Stimulated activated CD4-positive, alpha-beta T cell treated with anti-CD3 and anti-CD28 coated beads, Interleukin-2, amount 100 ng/mL, for 24 hours (primary cell): ENCODE data around the gene ZNF490.
"Not testable (repeated sequence)": the region's sequence is repeated elsewhere in the genome, so short reads cannot be mapped to it uniquely, and the experiment has no call there.

Experiments used
- DNase-seq, 2 donors: peaks; one replicate each; pipeline ENCODE4 v3.0.0-alpha.2; 2020

The ZNF490 gene

GRCh38 chr19:12610540-12611360 lies at the start of gene ZNF490, which contains the start of gene ZNF791:
ZNF490 (minus strand) TSS chr19:12610813; CDS start chr19:12610680, 133 bp downstream.
ZNF791 (plus strand) TSS chr19:12610920; CDS start chr19:12611080, 160 bp downstream.
- peak; percentile 97 to 98 for DNase-seq

- DNase-seq = no peak
Measured at GRCh38 chr19:12657966-12658365, 47.4 kb upstream of the ZNF490 start.

- DNase-seq = peak in 1 of 2 donors; percentile 54
Measured at GRCh38 chr19:12656899-12657571, 46.4 kb upstream of the ZNF490 start.

- no peak for DNase-seq
Measured at GRCh38 chr19:12655546-12655945, 44.9 kb upstream of the ZNF490 start.

- no peak for DNase-seq
Measured at GRCh38 chr19:12652219-12652618, 41.6 kb upstream of the ZNF490 start.

GRCh38 chr19:12649941-12650340 lies 39.3 kb upstream of the ZNF490 start:
- DNase-seq = no peak

- DNase-seq = no peak
Measured at GRCh38 chr19:12648088-12648487, 37.5 kb upstream of the ZNF490 start.

- peak in 1 of 2 donors; percentile 55 for DNase-seq
Measured at GRCh38 chr19:12647490-12648071, 37.0 kb upstream of the ZNF490 start.

GRCh38 chr19:12647047-12647446 lies 36.4 kb upstream of the ZNF490 start:
- DNase-seq = no peak

- no peak for DNase-seq
Measured at GRCh38 chr19:12646551-12646950, 35.9 kb upstream of the ZNF490 start.

- not testable (repeated sequence) for DNase-seq
Measured at GRCh38 chr19:12643716-12644115, 33.1 kb upstream of the ZNF490 start.

GRCh38 chr19:12642506-12642905 lies 31.9 kb upstream of the ZNF490 start:
- no peak for DNase-seq

GRCh38 chr19:12641456-12641855 lies 30.8 kb upstream of the ZNF490 start:
- no peak for DNase-seq

- peak; percentile 90 to 91 for DNase-seq
Measured at GRCh38 chr19:12639901-12640613, 29.4 kb upstream of the ZNF490 start.

- DNase-seq = no peak
Measured at GRCh38 chr19:12638611-12639182, 28.1 kb upstream of the ZNF490 start.

GRCh38 chr19:12636631-12637030 lies 26.0 kb upstream of the ZNF490 start:
- DNase-seq = no peak

GRCh38 chr19:12629215-12629614 lies 18.6 kb upstream of the ZNF490 start:
- DNase-seq = no peak

GRCh38 chr19:12628040-12629022 lies 17.7 kb upstream of the ZNF490 start:
- DNase-seq = no peak

- DNase-seq = no peak
Measured at GRCh38 chr19:12626958-12627357, 16.3 kb upstream of the ZNF490 start.

- no peak for DNase-seq
Measured at GRCh38 chr19:12623361-12624031, 12.9 kb upstream of the ZNF490 start.
